ENCODE data around the gene PDAP1.
A peak's percentile ranks its signal among the peaks of the same experiment; 100 is the strongest.
"Not testable (repeated sequence)": the region's sequence is repeated elsewhere in the genome, so short reads cannot be mapped to it uniquely, and the experiment has no call there.

Gene PDAP1

DNA sequence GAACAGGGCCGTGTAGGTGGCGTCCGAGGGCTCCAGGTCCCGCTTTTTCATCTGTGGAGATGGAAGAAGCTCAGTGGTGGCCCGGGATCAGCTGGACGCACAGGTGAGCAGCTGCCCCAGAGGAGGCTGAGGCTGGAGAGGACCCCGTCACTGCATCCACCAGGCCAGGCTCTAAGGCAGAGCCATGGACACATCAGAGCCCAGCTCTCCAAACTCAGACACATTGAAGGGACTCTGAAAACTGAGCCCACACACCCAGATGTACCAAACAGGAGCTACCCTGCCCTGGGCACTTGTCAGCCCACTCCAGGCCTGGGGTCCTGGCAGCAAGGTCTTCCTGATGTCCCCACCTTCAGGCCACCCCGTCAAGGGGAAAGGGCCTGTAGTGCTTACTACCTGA, 21.4 kb upstream of the PDAP1 start:
- Histone ChIP-seq H3K4me3 (no peak overlapping the region), H3K27ac (no peak overlapping the region)

DNA sequence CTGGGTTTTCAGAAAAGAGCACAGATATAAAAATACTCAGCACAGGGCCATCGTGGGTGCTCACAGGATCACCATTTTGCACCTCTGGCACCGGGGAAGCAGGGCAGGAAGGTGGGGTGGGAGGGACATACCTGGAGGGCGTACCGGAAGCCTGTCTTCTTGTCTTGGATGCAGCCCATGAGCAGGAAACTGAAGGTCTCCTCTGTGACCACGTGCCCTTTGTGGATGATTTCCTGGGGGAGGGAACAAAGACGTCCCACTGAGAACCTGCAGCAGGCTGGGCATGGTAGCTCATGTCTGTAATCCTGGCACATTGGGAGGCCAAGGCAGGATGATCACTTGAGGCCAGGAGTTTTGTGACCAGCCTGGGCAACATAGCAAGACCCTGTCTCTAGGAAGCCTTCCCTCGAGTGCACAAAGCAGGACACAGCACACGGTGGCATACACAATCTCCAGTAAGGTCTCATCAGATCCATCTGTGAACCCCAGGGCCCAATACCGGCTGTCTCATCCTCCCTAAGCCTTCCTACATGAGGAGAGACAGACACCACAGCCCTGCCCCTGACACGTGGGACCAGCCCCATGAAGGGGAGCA, 20.7 kb upstream of the PDAP1 start:
- Histone ChIP-seq H3K27ac (no peak overlapping the region), H3K4me3 (no peak overlapping the region)

DNA sequence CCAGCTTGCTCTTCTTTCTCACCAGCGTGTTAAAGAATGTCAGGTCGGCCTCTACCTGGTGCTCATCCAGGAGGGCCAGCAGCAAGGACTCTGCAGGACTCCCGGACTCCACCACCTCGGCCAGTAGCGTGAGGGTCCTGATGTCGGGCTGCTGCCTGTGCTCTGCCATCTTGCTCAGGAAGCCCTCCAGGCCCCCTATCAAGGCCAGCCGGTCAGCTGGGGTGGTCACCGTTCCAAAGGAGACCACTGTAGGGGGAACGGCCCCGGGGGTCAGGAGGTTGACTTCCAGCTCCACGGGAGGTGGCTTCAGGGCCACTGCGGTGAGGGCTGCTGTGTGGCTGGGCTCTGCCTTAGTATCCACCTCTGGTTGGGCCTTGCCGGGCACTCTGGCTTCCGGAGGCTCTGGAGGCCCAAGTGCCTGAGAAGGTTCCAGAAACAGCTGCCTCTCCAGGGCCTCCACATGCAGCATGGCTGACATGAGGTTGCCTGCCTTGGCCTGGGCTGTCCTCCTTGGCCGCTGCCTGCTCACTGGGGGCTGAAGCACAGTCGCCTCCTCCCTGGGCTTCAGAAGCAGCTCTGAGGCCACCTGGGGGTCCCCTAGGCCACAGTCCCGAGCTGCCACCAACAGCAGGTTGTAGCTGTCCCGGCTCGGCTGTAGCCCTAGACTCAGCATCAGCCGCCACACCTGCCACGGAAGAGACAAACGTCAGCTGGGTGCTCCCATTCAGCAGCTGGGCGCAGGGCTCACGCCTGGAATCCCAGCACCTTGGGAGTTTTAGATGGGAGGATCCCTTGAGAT, 16.7 kb upstream of the PDAP1 start:
- no peak overlapping the region for H3K27ac ChIP-seq
- H3K4me3 ChIP-seq, result no peak overlapping the region

DNA sequence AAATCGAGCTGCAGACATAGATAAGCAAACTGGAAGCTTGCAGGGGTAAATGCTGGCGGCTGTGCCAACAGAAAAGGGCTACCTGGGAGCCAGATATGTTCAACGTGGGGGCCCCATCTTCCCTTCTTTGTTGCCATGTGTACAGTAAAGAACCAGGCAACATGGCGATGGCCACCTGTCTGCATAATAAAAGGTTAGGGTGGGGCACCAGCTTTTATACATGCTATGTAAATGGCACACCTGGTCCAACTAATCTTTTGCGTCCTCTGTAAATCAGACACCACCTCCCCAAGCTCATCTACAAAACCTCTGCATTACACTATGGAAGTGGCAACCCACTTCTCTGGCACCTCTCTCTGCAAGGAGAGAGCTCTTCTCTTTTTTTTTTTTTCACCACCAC, 14.2 kb upstream of the PDAP1 start:
- Histone ChIP-seq H3K4me3 (no peak overlapping the region), H3K27ac (no peak overlapping the region)

DNA sequence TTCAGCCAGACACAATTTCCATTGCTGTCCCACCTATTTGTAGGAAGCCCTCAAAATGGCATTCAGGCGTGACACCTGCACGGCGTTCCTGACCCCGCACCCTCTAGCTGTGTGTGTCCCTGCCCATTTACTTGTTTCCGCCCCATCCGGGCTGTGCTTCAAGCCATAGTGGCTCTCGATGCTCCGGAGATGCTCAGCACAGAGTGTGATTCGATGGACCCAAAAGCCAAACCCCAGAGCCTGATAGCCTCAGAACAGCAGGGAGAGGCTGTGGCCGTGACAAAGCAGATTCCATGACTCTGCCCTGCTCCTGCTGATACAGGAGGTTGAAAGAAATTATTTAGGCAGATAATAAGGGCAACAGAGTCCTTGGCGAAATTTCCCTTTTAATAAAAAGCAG, 13.8 kb upstream of the PDAP1 start:
- no peak overlapping the region for H3K27ac ChIP-seq
- H3K4me3 ChIP-seq, result no peak overlapping the region

DNA sequence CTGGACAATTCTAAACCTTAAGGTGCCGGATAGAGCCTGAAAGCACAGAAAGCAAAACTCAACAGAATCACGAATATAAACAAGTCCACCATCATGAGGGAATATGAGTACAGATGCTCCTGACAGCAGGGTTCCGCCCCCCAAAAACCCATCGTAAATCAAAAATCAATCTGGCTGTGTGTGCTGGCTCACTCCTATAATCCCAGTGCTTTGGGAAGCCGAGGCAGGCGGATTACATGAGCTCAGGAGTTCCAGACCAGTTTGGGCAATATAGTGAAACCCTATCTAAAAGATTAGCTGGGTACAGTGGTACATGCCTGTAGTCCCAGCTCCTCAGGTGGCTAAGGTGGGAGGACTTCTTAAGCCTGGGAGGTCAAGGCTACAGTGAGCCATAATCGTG, 12.6 kb upstream of the PDAP1 start:
- H3K27ac ChIP-seq, result no peak overlapping the region
- no peak overlapping the region for H3K4me3 ChIP-seq

DNA sequence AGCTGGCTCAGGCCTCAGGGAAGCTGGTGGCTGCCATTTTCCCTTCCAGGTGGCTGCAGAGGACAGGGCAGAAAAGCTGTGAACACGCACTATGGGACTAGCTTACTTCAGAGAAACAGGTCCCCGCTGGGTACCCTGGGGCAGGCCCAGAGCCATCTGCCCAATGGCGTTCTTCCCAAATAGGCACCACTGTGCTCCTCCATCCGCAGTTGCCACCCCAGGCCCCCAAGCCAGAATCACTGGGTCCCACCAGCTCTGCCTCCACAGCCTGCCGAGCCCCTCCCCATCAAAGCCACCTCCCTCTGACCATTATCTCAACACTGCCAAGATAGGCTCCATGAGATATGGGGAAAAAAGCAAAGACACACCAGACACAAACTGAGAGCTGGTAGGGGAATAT, 11.8 kb upstream of the PDAP1 start:
- Histone ChIP-seq H3K27ac (no peak overlapping the region), H3K4me3 (no peak overlapping the region)

DNA sequence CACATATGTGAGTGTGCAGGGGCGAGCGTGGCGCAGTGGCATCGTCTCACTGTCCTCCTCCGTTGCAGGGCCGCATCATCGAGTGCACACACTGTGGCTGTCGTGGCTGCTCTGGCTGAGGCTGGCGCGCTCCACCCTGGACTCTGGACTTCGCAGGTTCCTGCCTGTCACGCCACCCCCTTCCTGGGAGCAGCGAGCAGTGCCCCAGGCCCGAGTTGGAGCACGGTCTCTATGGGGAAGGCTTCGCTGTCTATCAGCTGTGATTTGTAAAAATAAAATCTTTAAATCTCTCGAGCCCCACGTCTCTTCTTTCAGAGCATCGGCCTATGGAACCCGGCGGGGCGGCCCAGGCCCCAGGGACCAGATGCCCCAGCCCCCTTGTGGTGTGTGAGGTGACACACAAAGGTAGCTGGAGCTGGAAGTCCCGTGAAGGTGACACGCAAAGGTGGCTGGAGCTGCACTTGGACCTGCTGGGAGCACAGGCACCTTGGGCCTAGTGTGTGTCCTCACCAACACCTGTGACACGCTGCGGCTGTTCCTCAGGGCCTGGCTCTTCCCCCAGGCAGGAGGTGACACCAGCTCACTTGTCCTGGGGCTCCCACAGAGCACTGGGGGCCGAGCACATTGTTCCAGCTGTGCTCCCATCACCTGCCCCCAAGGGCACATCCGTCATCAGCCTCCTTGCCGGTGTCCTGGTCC, 11.1 kb upstream of the PDAP1 start:
- Histone ChIP-seq H3K4me3 (no peak overlapping the region), H3K27ac (no peak overlapping the region)

DNA sequence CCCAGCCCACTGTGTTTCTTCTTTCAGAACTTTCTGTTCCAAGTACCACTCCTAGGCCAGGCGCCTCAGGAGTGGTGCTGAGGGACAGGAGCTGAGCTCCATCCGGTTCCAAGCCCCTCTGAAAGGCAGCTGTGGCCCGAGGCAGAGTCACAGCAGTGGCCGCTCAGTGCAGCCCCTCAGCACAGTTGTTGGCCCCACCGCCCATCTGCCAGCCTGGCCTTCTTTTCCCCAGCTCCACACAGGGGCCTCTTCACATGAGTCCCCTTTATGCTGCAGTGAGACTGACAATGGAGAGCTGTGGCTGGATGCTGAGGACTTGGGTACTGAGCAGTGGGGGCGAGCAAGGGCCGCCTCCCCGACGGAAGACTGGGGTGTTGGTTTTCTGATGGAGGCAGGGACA, 9.9 kb upstream of the PDAP1 start:
- Histone ChIP-seq H3K4me3 (no peak overlapping the region), H3K27ac (no peak overlapping the region)

DNA sequence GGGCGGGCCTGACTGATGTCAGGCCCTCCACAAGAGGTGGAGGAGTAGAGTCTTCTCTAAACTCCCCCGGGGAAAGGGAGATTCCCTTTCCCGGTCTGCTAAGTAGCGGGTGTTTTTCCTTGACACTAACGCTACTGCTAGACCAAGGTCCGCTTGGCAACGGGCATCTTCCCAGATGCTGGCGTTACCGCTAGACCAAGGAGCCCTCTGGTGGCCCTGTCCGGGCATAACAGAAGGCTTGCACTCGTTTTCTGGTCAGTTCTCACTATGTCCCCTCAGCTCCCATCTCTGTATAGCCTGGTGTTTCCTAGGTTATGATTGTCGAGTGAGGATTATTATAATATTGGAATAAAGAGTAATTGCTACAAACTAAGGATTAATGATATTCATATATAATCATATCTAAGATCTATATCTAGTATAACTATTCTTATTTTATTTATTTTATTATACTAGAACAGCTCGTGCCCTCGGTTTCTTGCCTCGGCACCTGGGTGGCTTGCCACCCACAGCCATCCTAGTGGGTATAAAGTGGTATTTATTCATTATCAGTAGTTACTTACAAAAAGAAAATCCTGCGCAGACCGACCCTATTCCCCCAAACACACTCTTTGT, 7.2 kb upstream of the PDAP1 start:
- not testable (repeated sequence) for H3K4me3 ChIP-seq, H3K27ac ChIP-seq

DNA sequence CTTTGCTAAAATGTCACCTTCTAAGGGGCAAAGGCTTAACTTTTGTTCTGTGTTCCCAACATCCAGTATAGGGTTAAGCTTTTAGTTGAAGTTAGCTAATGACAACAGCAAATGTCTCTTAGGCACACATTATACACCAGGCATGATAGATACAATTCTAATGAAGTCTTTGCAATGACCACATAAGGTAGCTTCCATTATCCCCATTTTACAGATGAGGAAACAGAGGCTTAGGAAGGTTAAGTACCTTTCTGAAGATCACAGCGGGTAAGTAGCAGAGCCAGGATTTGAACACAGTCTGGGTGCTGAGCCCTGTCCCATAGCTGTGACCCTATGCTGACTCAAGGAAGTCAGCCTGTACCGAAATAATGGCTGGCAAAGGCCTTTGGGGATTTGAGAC, 2.2 kb upstream of the PDAP1 start:
- no peak overlapping the region for H3K4me3 ChIP-seq
- H3K27ac ChIP-seq, result peak overlapping the region in 1 of 21 experiments; percentile 99

DNA sequence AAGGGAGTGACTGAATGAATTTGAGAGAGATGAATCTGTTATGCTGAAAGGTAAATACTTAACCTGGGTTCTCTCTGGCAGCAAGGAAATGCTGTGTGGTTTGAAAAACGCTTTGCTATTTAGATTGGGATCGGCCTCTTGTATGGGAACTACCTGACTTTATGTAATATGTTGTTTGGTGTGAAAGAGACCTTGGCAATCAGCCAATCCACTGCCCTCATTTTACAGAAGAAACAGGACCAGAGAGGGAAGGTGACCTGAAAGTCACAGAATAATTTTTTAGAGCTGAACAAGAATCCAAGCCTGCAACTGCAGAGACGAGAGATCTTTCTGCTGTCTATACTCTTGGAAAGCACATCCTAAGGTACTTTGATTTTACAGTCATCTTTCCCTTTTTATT, 1.4 kb upstream of the PDAP1 start:
- peak overlapping the region; percentile 61 to 98 (median 90) for H3K4me3 ChIP-seq
- peak overlapping the region in 18 of 21 experiments; percentile 92 to 99 (median 98) for H3K27ac ChIP-seq

DNA sequence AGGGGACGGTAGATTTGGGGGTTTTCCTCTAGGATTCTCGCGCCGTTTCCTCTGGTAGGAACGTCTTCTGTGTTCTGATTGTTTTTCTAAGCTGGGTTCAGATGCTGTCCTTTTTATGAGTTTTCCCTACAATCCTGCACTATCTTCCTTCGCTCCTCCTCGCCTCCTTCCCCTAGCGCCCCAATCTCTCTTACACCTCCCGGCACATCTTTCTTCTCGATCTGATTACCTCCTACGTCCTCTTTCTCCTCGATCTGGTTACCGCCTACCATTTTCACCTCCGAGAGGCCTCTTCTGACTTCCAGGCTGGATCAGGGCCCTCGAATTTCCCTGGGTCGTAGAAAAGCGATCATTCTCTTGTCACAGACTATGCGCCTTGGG, 785 bp upstream of the PDAP1 start:
- peak overlapping the region; percentile 83 to 99 (median 98) for H3K27ac ChIP-seq
- H3K4me3 ChIP-seq, result peak overlapping the region; percentile 61 to 98 (median 90)

DNA sequence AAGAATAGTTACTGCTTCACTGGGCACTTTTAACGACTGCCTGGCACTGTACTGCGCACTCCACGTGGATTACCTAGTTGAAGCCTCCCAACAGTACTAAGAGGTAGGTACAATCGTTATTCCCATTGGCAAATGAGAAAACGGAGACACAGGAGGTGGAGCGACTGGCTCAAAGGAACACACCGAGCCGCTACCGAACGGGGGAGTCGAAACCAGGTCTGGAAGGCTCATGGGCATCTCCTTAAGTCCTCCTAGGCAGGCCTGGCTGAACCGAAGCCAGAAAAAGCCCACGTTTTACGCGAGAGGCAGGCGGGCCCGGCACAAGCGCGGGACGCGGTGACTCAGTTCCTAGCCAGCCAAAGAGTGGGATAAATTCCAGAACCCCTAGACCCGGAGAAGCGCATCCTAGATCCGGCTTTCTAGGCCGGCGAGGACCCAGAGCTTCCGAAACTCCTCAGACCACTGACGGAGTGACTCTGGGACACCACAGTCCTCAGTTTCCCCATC, 472 bp downstream of the PDAP1 start:
- Histone ChIP-seq H3K4me3 (peak overlapping the region; percentile 61 to 98 (median 90)), H3K27ac (peak overlapping the region; percentile 83 to 99 (median 98))

DNA sequence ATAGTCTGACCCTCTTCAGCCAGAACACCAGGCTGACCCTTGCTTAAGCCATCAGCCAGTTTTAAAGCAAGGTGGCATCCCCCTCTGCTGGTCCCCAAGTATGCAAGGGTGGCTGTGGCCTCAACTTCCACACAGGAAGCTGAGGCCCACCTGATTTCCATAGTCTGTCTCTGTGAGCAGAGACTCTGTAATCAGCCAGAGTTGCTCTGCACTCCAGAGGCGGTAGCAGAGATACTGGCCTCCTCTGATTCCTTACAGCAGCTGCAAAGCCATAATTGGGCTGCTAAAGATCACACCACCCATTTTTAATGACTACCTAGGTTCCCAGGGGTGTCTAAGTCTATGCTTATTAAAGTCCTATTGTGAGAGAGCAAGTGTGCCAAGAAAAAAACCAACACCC, 1.8 kb downstream of the PDAP1 start:
- Histone ChIP-seq H3K4me3 (no peak overlapping the region), H3K27ac (peak overlapping the region in 5 of 21 experiments; percentile 2 to 99 (median 47))

DNA sequence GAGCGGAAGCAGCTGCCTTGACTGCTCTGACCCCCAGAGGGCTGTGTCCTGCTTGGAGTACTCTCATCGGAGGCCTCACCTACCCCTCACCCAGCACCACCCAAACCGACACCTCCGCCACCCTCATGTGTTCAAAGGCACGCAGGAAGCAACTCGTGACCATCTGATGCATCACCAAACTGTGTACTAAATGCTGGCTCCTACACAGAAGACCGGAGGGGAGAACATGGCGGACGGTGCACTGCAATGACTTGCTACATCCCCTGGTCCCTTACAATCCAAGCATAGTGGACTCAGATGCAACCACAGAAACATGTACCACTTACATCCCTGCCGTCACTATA, 3.4 kb downstream of the PDAP1 start:
- no peak overlapping the region for H3K27ac ChIP-seq
- H3K4me3 ChIP-seq, result no peak overlapping the region

DNA sequence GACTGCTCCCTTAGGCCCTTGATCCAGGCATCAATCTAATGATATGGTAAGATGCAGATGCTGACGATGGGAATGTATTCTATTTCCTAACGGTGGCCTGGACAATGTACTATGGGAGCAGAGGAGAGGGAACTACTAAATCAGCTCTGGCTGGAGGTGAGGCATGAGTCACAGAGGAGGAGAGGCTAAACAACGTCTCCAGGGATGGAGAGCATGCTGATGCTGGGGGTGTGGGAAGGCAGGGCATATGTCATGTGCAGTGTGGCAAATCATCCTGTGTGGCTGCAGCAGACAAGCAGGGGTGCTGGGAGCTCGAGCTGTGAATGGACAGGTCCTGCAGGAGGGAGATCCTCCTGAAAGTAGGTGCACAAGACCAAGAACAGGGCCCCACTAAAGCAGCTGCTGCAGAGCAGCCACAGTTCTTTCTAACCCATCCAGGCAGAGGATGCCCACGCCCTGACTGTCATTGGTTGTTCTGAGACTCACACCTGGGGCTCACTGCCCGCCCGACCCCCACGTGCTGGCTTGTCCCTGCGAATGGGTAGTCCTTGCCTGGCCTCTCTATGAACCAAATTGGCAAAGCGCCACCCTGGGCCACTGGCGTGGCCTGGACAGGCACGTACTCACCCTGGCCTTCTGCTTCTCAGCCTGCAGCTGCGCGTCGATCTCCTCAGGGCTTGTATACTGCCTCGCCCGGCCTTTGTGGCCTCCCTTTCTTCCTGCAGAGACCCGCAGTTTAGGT, 4.0 kb downstream of the PDAP1 start:
- no peak overlapping the region for H3K27ac ChIP-seq

DNA sequence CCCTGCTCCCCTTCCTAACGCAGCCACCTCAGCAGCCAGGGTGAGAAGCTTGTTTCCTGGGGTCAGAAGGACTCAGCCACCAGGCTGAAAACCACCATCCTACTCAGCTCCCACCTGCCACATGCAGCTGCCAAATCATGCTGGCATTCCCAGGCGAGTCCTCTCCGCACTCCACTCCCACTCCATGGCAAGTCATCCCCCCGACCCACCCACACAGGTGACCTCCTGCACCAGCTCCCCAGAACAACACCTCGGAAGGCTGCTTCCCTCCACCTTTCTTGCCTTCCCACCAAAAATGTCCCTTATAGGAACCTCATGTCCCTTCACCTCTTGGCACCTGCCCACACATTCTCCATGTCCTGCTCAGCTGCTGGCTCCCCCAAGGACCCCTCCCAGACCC, 4.6 kb downstream of the PDAP1 start:
- H3K27ac ChIP-seq, result no peak overlapping the region
- no peak overlapping the region for H3K4me3 ChIP-seq

More for the DNA sequence above, 4.0 kb downstream of the PDAP1 start:
- no peak overlapping the region for H3K4me3 ChIP-seq

DNA sequence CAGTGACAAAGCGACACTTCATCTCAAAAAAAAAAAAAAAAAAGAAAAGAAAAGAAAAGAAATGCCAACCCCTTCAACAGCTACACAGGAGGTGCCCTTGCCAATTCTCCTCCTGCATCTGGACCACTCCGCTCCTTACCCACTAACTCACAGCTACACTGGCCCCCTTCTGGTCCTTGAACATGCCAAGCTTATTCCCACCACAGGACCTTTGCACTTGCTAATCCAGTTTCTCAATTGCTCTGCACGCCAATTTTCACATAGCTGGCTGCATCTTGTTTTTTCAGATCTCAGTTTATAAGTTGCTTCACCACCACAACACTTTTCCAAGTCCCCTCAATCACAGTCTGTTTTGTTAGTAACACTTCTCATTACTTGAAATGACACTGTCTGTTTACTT, 5.5 kb downstream of the PDAP1 start:
- Histone ChIP-seq H3K27ac (no peak overlapping the region), H3K4me3 (no peak overlapping the region)

DNA sequence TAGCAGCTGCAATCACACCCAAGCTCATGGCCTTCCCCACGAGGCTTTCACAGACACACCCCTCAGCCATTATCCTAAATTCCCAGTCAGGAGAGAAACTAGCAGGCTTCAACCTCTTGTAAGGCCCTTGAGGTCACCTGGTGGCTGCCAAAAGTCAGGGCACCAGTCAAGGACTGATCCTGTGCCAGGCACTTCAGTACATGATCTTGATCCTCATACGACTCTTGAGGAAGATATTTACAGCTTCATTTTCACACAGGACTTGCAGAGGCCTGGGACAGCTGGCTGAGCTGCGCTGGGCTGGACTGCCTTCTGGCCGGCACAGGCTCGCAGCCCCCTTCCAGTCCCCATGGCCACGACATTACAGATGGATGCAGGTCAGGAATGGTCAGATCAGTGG, 8.8 kb downstream of the PDAP1 start:
- Histone ChIP-seq H3K27ac (peak overlapping the region in 1 of 21 experiments; percentile 49), H3K4me3 (no peak overlapping the region)
